Cardiac fibroblast (primary cell): ENCODE measurements around the gene ATPAF2.

Experiments used
- DNase-seq, 2 donors: peaks; one replicate each; pipeline versions ENCODE4 v3.0.0 to v3.0.0-alpha.2; 2010; ENCODE audit warnings: low read depth in 2 of 2
- H3K4me3 ChIP-seq, 2 donors: replicated peaks in 1 of 2; 1 replicate in 1 of 2; 2 replicates in 1 of 2; pipeline ENCODE4 v1.5.1; 2011; ENCODE audit warnings: low read depth in 2 of 2, low read length in 2 of 2, mild to moderate bottlenecking in 2 of 2, moderate library complexity in 1 of 2
- CTCF ChIP-seq: IDR thresholded peaks from one replicate; pipeline ENCODE4 v1.5.1; 2011; ENCODE audit warnings: low read depth, mild to moderate bottlenecking, low read length, inconsistent platforms

The ATPAF2 gene

GRCh38 chr17:18040261-18040858 lies 1.4 kb upstream of the ATPAF2 start:
- no peak for TF ChIP-seq CTCF
- DNase-seq: no peak
- H3K4me3 ChIP-seq: peak overlapping the region; percentile 92 to 94

- TF ChIP-seq CTCF: no peak
- H3K4me3 ChIP-seq: peak overlapping the region; percentile 92 to 94
- DNase-seq: no peak
These were observed 730 bp upstream of the ATPAF2 start for GRCh38 chr17:18039535-18040260.

- H3K4me3 ChIP-seq: peak overlapping the region; percentile 92 to 94
- DNase-seq: peak in 1 of 2 donors; percentile 26
- TF ChIP-seq CTCF: no peak
These were observed 668 bp downstream of the ATPAF2 start for GRCh38 chr17:18038149-18038850.

GRCh38 chr17:18037486-18037885 lies 1.5 kb downstream of the ATPAF2 start:
- H3K4me3 ChIP-seq: no peak overlapping the region
- no peak for TF ChIP-seq CTCF
- no peak for DNase-seq

GRCh38 chr17:18035704-18036103 lies 3.3 kb downstream of the ATPAF2 start:
- no peak overlapping the region for H3K4me3 ChIP-seq
- DNase-seq: no peak
- TF ChIP-seq CTCF: no peak

GRCh38 chr17:18033442-18034099 lies 5.4 kb downstream of the ATPAF2 start:
- peak; percentile 92 to 93 for DNase-seq
- TF ChIP-seq CTCF: peak; percentile 48
- H3K4me3 ChIP-seq: no peak overlapping the region
